Nephron (organoid): ENCODE data around the gene OGFR.

Source experiments
- H3K27ac Mint-ChIP-seq, 3 experiments: 2 replicates each; pipeline ENCODE4 v1.8.0; 2020; ENCODE audit warnings: mixed read lengths in 3 of 3, mild to moderate bottlenecking in 2 of 3, moderate library complexity in 1 of 3
- H3K27me3 Mint-ChIP-seq: 2 replicates; pipeline ENCODE4 v1.8.0; 2021; ENCODE audit warnings: low read depth, mild to moderate bottlenecking, moderate library complexity, mixed read lengths
- H3K36me3 Mint-ChIP-seq: 2 replicates; pipeline ENCODE4 v1.8.0; 2020; ENCODE audit warnings: low read depth, mixed read lengths
- H3K4me1 Mint-ChIP-seq: 2 replicates; pipeline ENCODE4 v1.8.0; 2020; ENCODE audit warnings: mixed read lengths
- H3K4me3 Mint-ChIP-seq, 3 experiments: 2 replicates each; pipeline ENCODE4 v1.8.0; 2020; ENCODE audit warnings: mild to moderate bottlenecking in 3 of 3, mixed read lengths in 3 of 3, moderate library complexity in 2 of 3
- H3K9me3 Mint-ChIP-seq: 2 replicates; pipeline ENCODE4 v1.8.0; 2020; ENCODE audit warnings: mixed read lengths
- CTCF ChIP-seq, 3 experiments: fragments of 200-600 bp; sonication (generic); IDR thresholded peaks; one replicate each; pipeline ENCODE4 v1.5.0; 2021; ENCODE audit warnings: antibody characterized with exemption in 3 of 3; ENCODE audit not compliant: unreplicated experiment in 3 of 3

Gene OGFR

GRCh38 chr20:62773845-62774714, 30.6 kb upstream of the OGFR start:
- TF ChIP-seq CTCF (IDR thresholded peaks at IDR 0.05; ENCODE audit: unreplicated experiment in 3 of 3): no peak
- Mint-ChIP-seq H3K4me1 (peaks cover 21% of the 10 kb centered on the region), H3K27me3 (peaks cover 10% of the 10 kb centered on the region), H3K27ac (peak overlapping the region in 2 of 3 experiments; percentile 26 to 53), H3K9me3 (no peaks in the 10 kb centered on the region), H3K36me3 (peaks cover 3% of the 10 kb centered on the region), H3K4me3 (no peak overlapping the region)

DNA sequence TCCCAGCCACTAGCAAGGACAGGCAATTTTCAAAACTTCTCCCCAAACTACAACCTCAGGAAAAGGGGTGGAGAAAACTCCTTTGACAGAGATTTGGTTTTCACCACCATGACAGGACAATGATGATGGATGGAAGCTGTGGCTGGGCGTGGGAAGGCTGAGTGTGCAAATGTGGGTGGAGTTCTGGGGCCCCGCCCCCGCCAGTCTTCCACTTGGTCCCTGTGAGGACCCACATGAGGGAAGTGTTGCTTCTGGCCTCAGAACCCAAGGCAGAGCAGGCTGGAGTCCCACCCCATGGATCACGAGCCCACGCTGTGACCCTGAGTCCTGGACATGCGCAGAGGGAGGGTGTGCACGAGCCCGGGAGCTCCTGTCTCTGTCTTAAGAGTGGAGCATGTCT, 29.9 kb upstream of the OGFR start:
- Mint-ChIP-seq H3K9me3 (no peaks in the 10 kb centered on the region), H3K36me3 (peaks cover 3% of the 10 kb centered on the region), H3K4me1 (peaks cover 19% of the 10 kb centered on the region), H3K27ac (no peak overlapping the region), H3K27me3 (peaks cover 8% of the 10 kb centered on the region), H3K4me3 (no peak overlapping the region)
- TF ChIP-seq CTCF (IDR thresholded peaks at IDR 0.05; ENCODE audit: unreplicated experiment in 3 of 3): no peak

DNA sequence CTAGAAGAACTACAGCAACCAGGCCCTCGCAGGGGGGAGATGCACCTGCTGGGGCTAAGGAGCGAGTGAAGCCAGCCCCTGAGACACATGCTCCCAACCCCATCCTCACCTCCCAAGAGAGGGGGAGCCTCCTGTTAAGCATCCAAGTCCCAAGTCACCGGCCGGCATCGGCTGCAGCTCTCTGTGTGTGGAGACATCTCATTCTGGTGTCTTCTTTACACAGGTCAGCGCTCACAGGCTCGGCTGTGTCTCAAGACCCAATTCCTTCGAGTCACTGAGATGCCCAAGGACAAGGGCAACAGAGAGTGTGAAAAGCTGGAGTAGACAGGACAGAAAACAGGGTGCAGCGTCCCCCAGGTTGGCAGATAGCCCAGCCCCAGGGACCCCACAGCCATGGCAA, 29.4 kb upstream of the OGFR start:
- no peak overlapping the region for H3K4me3 Mint-ChIP-seq
- no peak overlapping the region for H3K27ac Mint-ChIP-seq
- peaks cover 19% of the 10 kb centered on the region for H3K4me1 Mint-ChIP-seq
- TF ChIP-seq CTCF (IDR thresholded peaks at IDR 0.05; ENCODE audit: unreplicated experiment in 3 of 3): no peak
- H3K36me3 Mint-ChIP-seq: peaks cover 3% of the 10 kb centered on the region
- peaks cover 8% of the 10 kb centered on the region for H3K27me3 Mint-ChIP-seq
- no peaks in the 10 kb centered on the region for H3K9me3 Mint-ChIP-seq

GRCh38 chr20:62776035-62776691, 28.5 kb upstream of the OGFR start:
- Mint-ChIP-seq H3K36me3 (peaks cover 3% of the 10 kb centered on the region), H3K27ac (no peak overlapping the region), H3K4me3 (no peak overlapping the region), H3K9me3 (no peaks in the 10 kb centered on the region), H3K27me3 (peaks cover 8% of the 10 kb centered on the region), H3K4me1 (peaks cover 19% of the 10 kb centered on the region)
- no peak for TF ChIP-seq CTCF (IDR thresholded peaks at IDR 0.05; ENCODE audit: unreplicated experiment in 3 of 3)

DNA sequence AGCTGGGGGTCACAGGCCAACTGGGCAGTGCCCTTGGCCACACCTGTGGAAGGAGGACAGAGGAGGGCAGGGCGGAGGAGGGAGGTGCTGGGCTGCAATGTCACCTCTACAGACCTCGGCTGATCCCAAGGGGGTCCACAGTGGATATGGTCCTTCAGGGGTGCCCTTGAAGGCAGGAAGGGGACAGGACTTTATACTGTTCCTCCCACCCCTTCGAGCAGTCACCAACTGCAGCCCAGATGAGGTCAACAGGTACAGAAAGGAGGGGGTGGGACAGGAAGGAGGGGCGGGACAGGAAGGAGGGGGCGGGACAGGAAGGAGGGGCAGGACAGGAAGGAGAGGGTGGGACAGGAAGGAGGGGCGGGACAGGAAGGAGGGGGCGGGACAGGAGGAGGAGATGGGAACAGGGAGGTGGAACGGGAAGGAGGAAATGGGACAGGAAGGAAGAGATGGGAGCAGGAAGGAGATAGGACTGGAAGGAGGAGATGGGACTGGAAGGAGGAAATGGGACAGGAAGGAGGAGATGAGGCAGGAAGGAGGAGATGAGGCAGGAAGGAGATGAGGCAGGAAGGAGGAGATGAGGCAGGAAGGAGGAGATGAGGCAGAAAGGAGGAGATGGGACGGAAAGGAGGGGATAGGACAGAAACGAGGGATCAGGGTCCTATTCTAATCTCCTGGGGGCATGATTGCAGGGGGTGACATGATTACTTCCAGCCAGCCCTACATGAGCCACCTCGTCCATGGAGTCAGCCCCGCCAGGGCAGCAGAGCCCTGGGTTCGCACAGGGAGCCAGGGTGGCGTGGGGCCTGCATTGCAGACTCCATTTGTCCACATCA, 27.7 kb upstream of the OGFR start:
- no peak overlapping the region for H3K4me3 Mint-ChIP-seq
- H3K9me3 Mint-ChIP-seq: no peaks in the 10 kb centered on the region
- H3K27ac Mint-ChIP-seq: peak overlapping the region in 1 of 3 experiments; percentile 77
- no peak for TF ChIP-seq CTCF (IDR thresholded peaks at IDR 0.05; ENCODE audit: unreplicated experiment in 3 of 3)
- peaks cover 19% of the 10 kb centered on the region for H3K4me1 Mint-ChIP-seq
- peaks cover 8% of the 10 kb centered on the region for H3K27me3 Mint-ChIP-seq
- H3K36me3 Mint-ChIP-seq: peaks cover 3% of the 10 kb centered on the region
